ENCODE results near the gene FSIP1.

Gene FSIP1

GRCh38 chr15:39682366-39682765, 100.3 kb downstream of the FSIP1 start:
- no peak for DNase-seq

- DNase-seq: no peak
Measured at GRCh38 chr15:39680868-39681267, 101.8 kb downstream of the FSIP1 start.

GRCh38 chr15:39672666-39673065, 110.0 kb downstream of the FSIP1 start:
- no peak for DNase-seq

GRCh38 chr15:39672184-39672583, 110.5 kb downstream of the FSIP1 start:
- DNase-seq: no peak

- DNase-seq: no peak
Measured at GRCh38 chr15:39670687-39671086, 112.0 kb downstream of the FSIP1 start.

- DNase-seq: no peak
Measured at GRCh38 chr15:39669661-39670060, 113.0 kb downstream of the FSIP1 start.

GRCh38 chr15:39669241-39669640, 113.4 kb downstream of the FSIP1 start:
- no peak for DNase-seq

GRCh38 chr15:39668457-39668856, 114.2 kb downstream of the FSIP1 start:
- DNase-seq: no peak

- no peak for DNase-seq
Measured at GRCh38 chr15:39667382-39668127, 115.1 kb downstream of the FSIP1 start.

- DNase-seq: no peak
Measured at GRCh38 chr15:39666677-39667076, 116.0 kb downstream of the FSIP1 start.

GRCh38 chr15:39665629-39666250, 116.9 kb downstream of the FSIP1 start:
- no peak for DNase-seq

- DNase-seq: no peak
Measured at GRCh38 chr15:39663704-39664250, 118.9 kb downstream of the FSIP1 start.

GRCh38 chr15:39661776-39662175, 120.9 kb downstream of the FSIP1 start:
- DNase-seq: no peak

- no peak for DNase-seq
Measured at GRCh38 chr15:39658740-39659139, 123.9 kb downstream of the FSIP1 start.

GRCh38 chr15:39657668-39658067, 125.0 kb downstream of the FSIP1 start:
- no peak for DNase-seq

GRCh38 chr15:39657181-39657580, 125.5 kb downstream of the FSIP1 start:
- DNase-seq: no peak

GRCh38 chr15:39654304-39654703, 128.3 kb downstream of the FSIP1 start:
- no peak for DNase-seq

GRCh38 chr15:39651881-39652280, 130.8 kb downstream of the FSIP1 start:
- DNase-seq: no peak

- no peak for DNase-seq
Measured at GRCh38 chr15:39651295-39651694, 131.3 kb downstream of the FSIP1 start.

- DNase-seq: no peak
Measured at GRCh38 chr15:39649757-39650156, 132.9 kb downstream of the FSIP1 start.

GRCh38 chr15:39646425-39646824, 136.2 kb downstream of the FSIP1 start:
- no peak for DNase-seq

GRCh38 chr15:39645976-39646257, 136.7 kb downstream of the FSIP1 start:
- no peak for DNase-seq

GRCh38 chr15:39645138-39645975, 137.3 kb downstream of the FSIP1 start:
- DNase-seq: no peak

GRCh38 chr15:39644136-39644535, 138.5 kb downstream of the FSIP1 start:
- no peak for DNase-seq
